HG03060 (cell line): ENCODE measurements around the gene CAP2.
"Not testable (repeated sequence)": the region's sequence is repeated elsewhere in the genome, so short reads cannot be mapped to it uniquely, and the experiment has no call there.

ENCODE experiments used
- ATAC-seq: cut with Tn5 transposase; IDR thresholded peaks from one replicate; pipeline ENCODE4 v1.9.1; 2021; ENCODE audit warnings: low read depth, moderate number of reproducible peaks; ENCODE audit not compliant: unreplicated experiment

The CAP2 gene

DNA sequence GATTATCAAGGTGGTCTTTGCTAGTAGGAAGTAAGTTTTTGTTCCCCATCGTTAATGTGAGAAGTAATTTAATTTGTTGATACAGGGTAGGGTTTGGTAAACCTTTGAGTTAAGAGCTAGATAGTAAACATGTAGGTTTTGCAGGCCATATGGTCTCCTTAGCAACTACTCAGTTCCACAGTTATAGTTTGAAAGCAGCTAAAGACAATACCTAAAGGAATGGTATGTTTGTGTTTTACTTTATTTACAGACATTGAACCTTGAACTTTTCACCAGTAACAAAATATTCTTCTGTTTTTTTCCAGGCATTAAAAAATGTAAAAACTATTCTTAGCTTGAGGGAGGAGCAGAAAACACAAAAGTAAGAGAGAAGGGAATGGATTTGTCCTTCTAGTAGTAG, 1.7 kb downstream of the CAP2 start:
- no peak for ATAC-seq

DNA sequence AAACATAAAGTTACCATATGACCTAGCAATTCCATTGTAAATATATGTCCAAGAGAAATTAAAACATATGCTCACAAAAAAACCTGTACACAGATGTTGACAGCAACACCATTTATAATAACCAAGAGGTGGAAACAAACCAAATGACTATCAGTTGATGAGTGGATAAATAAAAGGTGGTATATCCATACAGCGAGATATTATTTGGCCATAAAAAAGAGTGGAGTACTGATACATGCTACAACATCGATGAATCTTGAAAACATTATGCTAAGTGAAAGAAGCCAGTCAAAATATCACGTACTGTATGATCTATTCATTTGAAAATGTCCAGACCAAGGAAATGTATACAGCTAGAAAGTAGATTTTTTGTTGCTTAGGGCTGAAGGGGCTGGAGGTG, 2.9 kb downstream of the CAP2 start:
- no peak for ATAC-seq

DNA sequence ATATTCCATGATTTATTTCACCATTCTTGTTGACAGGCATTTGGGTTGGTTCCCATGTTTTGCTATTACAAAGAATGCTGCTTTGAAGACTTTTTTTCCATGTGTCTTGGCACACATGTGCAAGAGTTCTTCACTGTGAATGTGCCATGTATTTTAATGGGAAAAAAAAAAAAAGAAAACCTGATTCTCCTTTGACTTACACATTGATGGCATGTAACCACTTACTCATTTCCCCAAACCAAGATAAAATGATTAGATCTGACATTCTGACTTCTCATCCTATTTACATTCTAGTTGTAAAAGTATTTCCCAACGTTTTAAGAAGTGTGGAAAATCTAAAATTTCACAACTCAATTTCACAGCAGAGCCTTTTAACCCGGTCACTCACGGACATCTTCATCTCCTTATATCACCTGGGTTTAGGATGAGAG, 4.4 kb downstream of the CAP2 start:
- ATAC-seq: no peak

DNA sequence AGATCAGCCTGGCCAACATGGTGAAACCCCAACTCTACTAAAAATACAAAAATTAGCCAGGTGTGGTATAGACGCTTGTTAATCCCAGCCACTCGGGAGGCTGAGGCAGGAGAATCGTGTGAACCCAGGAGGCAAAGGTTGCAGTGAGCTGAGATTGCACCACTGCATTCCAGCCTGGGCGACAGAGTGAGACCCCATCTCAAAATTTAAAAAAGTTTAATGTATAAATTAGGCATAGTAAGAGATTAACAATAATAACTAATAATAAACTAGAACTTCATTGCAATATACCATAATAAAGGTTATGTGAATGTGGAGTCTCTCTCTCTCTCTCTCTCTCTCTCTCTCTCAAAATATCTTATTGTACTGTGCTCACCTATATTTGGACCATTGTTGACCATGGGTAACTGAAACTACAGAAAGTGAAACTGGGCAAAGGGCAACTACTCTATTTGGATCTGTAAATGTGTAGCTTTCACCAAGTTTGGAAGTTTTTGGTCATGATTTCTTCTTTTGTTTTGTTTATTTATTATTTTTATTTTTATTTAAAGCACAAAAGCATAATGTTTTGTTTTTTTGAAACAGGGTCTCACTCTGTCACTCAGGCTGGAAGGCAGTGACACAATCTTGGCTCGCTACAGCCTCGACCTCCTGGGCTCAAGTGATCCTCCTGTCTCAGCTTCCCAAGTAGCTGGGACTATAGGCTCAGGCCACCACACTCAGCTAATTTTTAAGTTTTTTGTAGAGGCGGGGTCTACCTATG, 12.0 kb downstream of the CAP2 start:
- ATAC-seq: not testable (repeated sequence)

DNA sequence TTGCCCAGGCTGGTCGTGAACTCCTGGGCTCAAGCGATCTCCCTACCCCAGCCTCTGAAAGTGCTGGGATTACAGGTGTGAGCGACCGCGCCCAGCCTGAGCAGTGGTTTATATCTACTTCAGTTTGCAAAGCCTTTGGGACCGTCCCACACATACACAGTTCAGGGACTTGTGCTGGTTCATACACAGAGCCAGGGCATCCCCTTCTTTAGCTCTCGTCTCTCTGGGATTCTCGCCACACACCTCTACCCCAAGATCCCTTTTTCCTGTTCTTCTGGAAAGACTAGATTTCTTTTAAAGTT, 12.5 kb downstream of the CAP2 start:
- no peak for ATAC-seq

DNA sequence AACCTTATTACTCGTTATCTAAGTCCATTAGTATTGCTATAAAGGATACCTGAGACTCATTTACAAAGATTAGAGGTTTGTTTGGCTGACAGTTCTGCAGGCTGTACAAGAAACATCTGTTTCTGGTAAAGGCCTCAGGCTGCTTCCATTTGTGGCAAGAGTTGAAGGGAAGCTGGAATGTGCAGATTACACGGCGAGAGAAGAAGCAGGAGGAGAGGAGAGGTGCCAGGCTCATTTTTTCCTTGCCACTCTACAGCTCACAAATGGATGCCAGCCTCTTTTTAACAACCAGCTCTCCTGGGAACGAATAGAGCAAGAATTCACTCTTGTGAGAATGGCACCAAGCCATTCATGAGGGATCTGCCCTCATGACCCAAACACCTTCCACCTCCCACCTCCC, 14.7 kb downstream of the CAP2 start:
- no peak for ATAC-seq

DNA sequence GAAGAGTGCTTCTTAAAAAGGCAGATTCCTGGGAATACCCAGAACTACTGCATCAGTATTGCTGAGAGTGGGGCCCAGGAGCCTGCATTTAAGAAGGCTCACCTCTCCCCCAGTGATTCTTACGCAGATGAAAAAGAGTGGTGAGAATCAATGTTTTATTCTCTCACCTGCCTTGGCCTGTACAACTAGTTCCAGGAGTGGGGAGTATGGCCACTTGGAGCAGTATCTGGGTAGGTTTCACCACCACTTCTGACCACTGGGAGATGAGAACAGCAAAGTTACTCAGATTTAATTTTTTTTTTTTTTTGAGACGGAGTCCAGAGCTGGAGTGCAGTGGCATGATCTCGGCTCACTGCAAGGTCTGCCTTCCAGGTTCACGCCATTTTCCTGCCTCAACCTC, 16.9 kb downstream of the CAP2 start:
- ATAC-seq: no peak

DNA sequence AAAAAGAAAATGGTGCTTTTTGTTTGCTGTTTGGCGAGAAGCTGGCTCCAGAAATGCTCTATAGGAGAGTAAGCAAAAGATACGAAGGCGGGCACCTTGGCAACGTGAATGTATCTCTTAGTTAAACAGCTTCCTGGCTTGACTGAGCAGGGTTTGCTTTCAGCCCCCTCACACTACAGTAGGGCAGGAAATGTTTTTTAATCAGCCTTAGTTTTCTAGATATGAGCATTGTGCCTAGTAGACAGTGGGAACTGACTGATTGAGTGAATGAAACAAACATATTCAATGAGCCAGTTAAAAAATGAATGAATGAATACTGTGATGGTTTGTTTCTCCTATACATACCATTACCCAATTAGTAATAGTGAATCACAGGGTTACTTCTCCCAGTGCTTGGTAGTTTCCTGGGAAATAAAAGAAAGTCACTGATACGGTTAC, 19.9 kb downstream of the CAP2 start:
- no peak for ATAC-seq

DNA sequence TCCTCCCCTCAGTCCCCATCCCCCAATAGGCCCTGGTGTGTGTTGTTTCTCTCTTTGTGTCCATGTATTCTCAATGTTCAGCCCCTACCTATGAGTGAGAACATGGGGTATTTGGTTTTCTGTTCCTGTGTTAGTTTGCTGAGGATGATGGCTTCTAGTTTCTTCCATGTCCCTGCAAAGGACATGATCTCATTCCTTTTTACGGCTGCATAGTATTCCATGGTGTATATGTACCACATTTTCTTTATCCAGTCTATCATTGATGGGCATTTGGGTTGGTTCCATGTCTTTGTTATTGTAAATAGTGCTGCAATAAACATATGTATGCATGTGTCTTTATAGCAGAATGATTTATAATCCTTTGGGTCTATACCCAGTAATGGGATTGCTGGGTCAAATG, 21.0 kb downstream of the CAP2 start:
- not testable (repeated sequence) for ATAC-seq

DNA sequence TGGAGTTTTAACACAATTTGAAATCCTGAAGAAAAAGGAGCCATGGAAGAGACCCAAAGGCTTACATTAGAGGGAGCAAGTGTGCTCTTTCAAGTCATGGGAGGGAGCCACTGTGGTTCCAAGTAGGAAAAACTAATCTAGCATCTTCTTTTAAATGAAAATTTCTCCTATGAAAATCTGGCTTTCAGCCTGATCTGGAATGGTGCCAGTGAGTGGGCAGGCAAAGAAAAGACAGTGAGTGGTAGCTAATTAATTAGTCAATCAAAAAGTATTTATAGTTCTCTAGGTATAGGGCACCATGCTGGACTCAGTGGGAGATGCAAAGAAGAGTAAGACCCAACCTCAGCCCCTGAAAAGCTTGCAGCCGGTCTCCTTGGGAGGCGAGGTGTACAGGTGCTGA, 21.9 kb downstream of the CAP2 start:
- no peak for ATAC-seq

DNA sequence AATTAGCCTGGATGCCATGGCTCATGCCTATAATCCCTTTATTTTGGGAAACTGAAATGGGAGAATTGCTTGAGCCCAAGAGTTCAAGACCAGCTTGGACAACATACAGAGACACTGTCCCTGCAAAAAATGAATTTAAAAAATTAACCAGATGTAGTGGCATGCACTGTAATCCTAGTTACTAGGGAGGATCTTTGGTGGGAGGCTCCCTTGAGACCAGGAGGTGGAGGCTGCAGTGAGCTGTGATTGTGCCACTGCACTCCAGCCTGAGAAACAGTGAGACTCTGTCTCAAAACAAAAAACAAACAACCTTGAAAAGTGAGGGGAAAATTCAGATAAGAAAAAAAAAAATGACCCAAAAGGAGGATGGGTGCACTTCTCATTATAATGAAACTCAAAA, 23.4 kb downstream of the CAP2 start:
- no peak for ATAC-seq

DNA sequence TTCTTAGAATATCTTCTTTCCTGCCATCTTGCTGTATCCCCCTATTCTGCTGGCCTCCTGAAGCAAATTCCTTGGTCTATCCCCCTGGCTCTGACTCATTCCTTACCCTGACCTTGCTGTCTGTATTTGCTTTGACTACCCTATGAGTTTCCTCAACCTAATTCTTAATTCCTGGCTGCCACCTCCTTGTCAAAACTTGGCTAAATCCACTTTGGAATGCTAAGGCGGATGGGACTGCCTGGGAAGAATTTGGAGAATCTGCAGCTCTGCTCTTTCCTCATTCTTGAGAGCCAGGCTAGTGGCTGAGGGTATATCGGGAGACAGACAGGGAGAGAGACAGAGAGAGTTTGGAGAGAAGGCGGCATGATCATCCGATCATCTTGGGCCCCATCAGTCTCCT, 24.4 kb downstream of the CAP2 start:
- ATAC-seq: no peak

DNA sequence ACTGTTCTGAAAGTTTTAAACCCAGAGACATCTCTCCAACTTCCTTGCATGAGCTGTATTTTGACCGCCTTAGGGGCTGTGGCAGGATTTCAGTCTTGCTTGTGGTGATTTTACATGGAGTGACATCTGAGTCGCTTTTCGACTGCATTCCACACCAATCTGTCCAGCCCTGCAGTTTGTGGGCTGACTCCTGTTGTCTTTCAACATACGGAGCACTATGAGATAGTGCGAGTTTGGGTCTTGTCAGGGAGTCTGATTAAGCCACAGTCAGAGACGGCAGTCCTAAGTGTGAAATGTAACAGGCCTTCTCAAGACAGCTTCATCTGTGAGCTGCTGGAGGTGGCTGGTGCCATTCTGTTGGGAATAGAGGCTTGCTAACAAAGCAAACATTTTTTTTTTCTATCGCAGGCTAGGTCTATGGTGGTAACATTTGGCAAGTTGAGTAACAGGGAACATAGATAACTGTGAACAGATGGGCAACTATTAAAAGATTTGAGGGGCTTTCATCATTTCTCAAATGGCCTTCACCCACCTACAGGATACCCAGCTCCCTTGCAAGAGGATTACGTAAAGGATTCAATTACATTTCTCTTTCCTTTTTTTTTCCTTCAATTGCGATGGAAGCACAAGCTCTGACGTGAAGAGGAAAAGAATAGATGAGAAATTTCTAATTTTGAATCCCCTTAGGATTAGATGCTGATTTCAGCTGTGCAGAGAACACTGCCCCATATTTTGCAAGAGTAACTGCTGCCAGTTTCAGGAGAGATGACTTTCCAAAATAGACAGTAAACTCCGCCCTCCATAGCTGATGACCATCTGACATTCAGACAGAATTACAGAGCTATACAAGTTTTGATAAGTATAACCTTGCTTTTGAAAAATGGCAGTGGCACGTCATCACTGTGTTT, 25.1 kb downstream of the CAP2 start:
- no peak for ATAC-seq

DNA sequence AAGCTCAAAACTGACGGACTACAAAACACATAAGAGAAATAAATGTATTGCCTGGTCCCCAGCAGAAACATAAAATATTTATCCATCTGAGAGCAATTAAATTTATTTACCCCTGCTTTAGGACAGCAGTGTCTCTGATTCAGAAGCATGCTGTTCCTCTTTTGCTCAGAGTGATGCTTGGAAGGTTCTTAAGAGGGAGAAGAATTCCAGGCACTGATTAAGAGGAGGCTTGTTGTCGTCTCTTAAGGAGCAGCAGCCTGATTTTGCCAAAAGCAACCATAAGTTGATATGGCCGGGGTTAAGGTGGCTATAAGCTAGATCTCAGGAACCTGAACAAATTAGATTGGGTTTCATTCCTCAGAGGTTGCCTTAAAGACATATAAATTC, 25.8 kb downstream of the CAP2 start:
- ATAC-seq: no peak

DNA sequence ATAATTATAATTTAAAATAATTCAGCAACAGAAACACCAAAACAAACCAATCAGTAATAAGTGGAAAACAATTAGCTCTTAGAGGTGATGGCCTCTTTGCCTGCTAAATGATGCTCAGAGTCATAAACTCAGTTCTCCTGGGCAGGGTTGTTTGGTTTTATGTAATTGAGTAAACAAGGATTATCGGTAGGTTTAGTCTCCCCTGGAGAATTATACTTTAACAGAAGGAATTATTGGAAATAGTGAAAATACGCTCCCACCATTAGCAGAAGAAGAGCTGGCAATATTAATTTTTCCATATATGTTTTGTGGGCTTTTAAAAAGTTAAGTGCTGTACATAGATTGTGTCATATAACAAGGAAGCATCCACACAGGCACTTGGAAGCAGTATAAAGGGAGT, 27.0 kb downstream of the CAP2 start:
- ATAC-seq: no peak

DNA sequence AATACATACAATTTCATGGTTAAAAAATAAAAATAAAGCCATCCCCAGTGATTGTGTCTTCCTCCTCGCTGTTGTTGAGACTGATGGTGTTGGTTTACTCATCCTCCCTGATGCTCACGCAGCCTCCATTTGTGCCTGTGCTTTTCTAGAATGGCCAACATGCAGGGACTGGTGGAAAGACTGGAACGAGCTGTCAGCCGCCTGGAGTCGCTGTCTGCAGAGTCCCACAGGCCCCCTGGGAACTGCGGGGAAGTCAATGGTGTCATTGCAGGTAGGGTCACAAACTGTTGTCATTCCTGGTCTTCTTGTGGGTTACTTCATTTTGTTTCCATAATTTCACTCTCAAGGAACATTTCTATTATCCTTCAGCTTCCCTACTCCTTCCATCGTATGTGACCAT, 28.0 kb downstream of the CAP2 start:
- no peak for ATAC-seq

DNA sequence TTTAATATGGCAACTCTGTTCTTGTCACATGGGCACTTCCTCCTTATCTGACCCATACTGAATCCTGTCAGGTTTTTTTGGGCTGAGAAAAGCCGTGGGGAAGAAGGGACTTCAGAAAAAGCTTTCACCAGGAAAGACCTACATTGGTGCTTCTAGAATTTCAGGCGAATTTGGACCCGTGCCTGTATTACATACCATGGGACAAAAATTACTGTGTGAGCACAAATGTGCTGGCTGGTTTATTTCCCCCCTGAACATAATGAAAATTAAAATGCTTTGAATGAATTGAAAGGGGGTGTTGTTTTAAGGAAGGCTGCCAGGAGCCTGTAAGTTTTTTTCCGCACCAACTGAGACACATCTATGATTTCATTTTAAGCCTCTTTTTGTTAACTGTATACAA, 29.6 kb downstream of the CAP2 start:
- ATAC-seq: no peak

DNA sequence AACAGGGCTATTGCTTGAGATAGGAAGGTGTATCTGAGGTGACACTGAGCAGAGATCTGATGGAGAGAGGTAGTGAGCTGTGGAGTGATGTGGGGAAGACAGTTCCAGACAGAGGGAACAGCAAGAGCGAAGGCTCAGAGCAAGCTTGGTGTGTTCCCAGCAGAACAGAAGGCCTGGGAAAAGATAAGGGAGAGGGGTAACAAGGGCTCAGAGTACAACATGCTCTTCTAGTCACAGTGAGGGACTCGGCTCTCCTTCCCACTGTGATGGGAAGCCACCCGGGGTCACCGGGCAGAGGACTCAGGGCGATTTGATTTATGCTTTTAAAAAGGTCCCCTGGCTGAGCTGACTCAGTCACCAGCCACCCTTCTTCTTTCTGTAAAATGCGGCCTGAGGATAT, 33.7 kb downstream of the CAP2 start:
- no peak for ATAC-seq

DNA sequence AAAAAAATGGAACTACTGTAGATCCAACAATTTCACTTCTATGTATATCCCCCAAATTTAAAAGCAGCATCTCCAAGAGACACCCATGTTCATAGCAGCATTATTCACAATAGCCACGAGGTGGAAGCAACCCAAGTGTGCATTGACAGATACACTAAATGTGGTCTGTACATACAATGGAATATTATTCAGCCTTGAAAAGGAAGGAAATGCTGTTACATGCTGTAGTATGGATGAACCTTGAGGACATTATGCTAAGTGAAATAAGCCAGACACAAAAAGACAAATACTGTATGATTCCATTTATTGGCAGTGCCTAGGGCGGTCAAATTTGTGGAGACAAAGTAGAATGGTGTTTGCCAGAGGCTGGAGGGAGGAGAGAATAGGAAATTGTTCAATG, 34.2 kb downstream of the CAP2 start:
- no peak for ATAC-seq

DNA sequence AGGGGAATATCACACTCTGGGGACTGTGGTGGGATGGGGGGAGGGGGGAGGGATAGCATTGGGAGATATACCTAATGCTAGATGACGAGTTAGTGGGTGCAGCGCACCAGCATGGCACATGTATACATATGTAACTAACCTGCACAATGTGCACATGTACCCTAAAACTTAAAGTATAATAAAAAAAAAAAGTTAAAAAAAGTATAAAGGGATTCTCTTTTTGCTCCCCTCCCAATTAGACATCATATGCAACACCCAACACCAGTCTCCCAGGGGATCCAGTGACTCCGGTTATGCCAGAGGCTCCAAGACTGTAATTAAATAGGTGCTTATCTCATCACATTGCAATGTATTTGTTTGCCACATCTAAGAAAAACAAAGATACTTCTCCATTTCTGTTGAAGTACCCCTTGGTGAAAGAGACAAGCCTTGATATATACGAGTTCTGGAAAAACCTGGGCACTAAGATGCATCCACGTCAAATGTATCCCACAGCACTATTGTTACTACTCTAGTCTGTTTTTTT, 35.3 kb downstream of the CAP2 start:
- ATAC-seq: not testable (repeated sequence)

DNA sequence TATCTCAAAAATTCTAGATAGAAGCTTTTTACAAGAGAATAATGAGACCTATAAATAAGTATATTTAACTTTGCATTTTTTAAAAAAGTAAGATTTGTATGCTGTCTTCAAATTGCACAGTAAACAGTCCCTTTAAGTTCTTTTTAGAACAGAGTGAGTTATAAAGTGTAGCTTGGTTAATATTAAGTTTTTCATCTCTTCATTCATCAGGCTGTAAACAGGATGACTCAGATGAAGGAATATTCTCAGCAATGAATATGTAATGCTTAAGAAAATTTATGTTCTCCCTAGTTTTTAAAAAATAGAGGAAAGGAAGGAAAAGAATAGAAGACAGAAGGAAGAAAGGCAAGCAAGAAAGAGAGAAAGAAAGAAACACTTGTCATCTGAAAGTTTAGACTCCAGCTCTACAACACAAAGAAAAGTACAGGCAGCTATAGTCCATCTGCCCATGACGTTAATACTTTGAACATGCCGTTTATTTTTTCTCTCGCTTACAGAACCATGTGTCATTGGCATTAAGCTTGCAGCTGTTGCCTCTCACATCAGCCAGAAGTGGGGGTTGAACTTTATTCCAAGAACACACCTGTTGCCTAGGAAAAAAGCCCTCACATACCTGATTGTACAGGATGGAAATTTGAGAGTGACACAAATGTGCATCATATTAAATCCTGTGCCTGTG, 36.1 kb downstream of the CAP2 start:
- no peak for ATAC-seq
